GM12878 (cell line): Measurements from ENCODE around the gene HS6ST1. TPM values are rescaled to one million over a fixed set of nuclear protein-coding genes. Genes with fewer than 3 reads are reported as not detected.

Source experiments
- ATAC-seq: fragments of 200-7000 bp; cut with Tn5 transposase; 3 replicates; pipeline ENCODE4 v1.9.1; 2020; ENCODE audit warnings: mild to moderate bottlenecking, moderate library complexity
- BruUV-seq: library from RNA; stranded (reverse); fragments of 400-500 nt; replicated peaks from 2 replicates; lab custom pipeline; 2021; lab: Mats Ljungman, UMichigan
- CTCF ChIA-PET: fragments of 300-600 bp; sonication (Branson Sonifier 250); formaldehyde crosslinking; extraction: SDS; loops from one replicate; lab custom pipeline; 2021; ENCODE audit warnings: inconsistent platforms; lab: Yijun Ruan, JAX
- POLR2A ChIA-PET: fragments of 350-600 bp; formaldehyde crosslinking; extraction: SDS; loops from one replicate; lab custom pipeline; 2021; ENCODE audit warnings: inconsistent platforms; lab: Charles Lee
- RAD21 ChIA-PET: fragments of 300-600 bp; sonication (Branson Sonifier 250); formaldehyde crosslinking; loops from one replicate; lab custom pipeline; 2023; ENCODE audit warnings: antibody characterized with exemption; ENCODE audit not compliant: unreplicated experiment; lab: Charles Lee
- SMC1A ChIA-PET: fragments of 300-600 bp; sonication (Branson Sonifier 250); formaldehyde crosslinking; loops from one replicate; lab custom pipeline; 2023; ENCODE audit not compliant: unreplicated experiment, uncharacterized antibody; lab: Charles Lee
- DNase-seq: peaks from one replicate; pipeline ENCODE4 v3.0.0-alpha.2; 2011; ENCODE audit warnings: low read depth, low spot score
- FAIRE-seq: peaks from 3 replicates; lab custom pipeline; 2011; peaks lifted over from hg19 to GRCh38; lab: Jason Lieb, UNC
- H2AFZ ChIP-seq: 2 replicates; pipeline ENCODE4 v1.6.0; 2011; ENCODE audit warnings: low read depth, low read length, control low read depth; ENCODE audit not compliant: control insufficient read depth
- H3K27ac ChIP-seq: 2 replicates; pipeline ENCODE4 v1.5.1; 2011; ENCODE audit warnings: control low read depth; ENCODE audit not compliant: control insufficient read depth, insufficient read depth
- H3K27me3 ChIP-seq, 2 experiments: replicated peaks in 1 of 2; 2 replicates each; pipeline versions ENCODE4 v1.6.0 to v1.6.1; 2011; ENCODE audit warnings: low read length in 1 of 2; ENCODE audit not compliant: control insufficient read depth in 2 of 2, insufficient read depth in 2 of 2
- H3K36me3 ChIP-seq, 2 experiments: 2 replicates each; pipeline ENCODE4 v1.5.1; 2011; ENCODE audit warnings: low read length in 1 of 2; ENCODE audit not compliant: control insufficient read depth in 2 of 2, insufficient read depth in 2 of 2
- H3K4me1 ChIP-seq: 2 replicates; pipeline ENCODE4 v1.6.1; 2011; ENCODE audit warnings: mild to moderate bottlenecking, low read length, moderate library complexity, mixed read lengths; ENCODE audit not compliant: control insufficient read depth, insufficient read depth
- H3K4me2 ChIP-seq: 2 replicates; pipeline ENCODE4 v1.6.0; 2011; ENCODE audit warnings: control low read depth; ENCODE audit not compliant: control insufficient read depth, insufficient read depth
- H3K4me3 ChIP-seq: fragments of 200-600 bp; sonication (generic); 2 replicates; pipeline ENCODE4 v1.5.1; 2016
- H3K79me2 ChIP-seq: 2 replicates; pipeline ENCODE4 v1.6.0; 2011; ENCODE audit warnings: low read length; ENCODE audit not compliant: control insufficient read depth, insufficient read depth
- H3K9ac ChIP-seq: 2 replicates; pipeline ENCODE4 v1.8.0; 2011; ENCODE audit warnings: low read length, control low read depth, mixed read lengths; ENCODE audit not compliant: control insufficient read depth, insufficient read depth
- H3K9me3 ChIP-seq: replicated peaks from 3 replicates; pipeline ENCODE4 v1.5.1; 2011; ENCODE audit warnings: mild to moderate bottlenecking, low read length; ENCODE audit not compliant: control insufficient read depth, insufficient read depth
- H4K20me1 ChIP-seq: 2 replicates; pipeline ENCODE4 v1.6.0; 2011; ENCODE audit not compliant: control insufficient read depth, insufficient read depth
- BCL11A ChIP-seq: IDR thresholded peaks from 2 replicates; pipeline ENCODE4 v1.6.1; 2011; ENCODE audit warnings: low read depth, low read length
- CHD4 ChIP-seq: fragments of 200-600 bp; sonication (generic); IDR thresholded peaks from 2 replicates; pipeline ENCODE4 v1.6.1; 2016; ENCODE audit warnings: mild to moderate bottlenecking
- DPF2 ChIP-seq: fragments of 450-650 bp; IDR thresholded peaks from 2 replicates; pipeline ENCODE4 v1.6.1; 2017; ENCODE audit warnings: mild to moderate bottlenecking
- ESRRA ChIP-seq: IDR thresholded peaks from 2 replicates; pipeline ENCODE4 v1.6.1; 2012; ENCODE audit warnings: mild to moderate bottlenecking, low read length, improper control_type of control experiment
- FOXK2 ChIP-seq: fragments of 450-650 bp; IDR thresholded peaks from 2 replicates; pipeline ENCODE4 v1.6.1; 2017; ENCODE audit warnings: mild to moderate bottlenecking, moderate library complexity
- GABPA ChIP-seq: IDR thresholded peaks from 2 replicates; pipeline ENCODE4 v1.6.1; 2014; ENCODE audit warnings: antibody characterized with exemption, low read depth, mild to moderate bottlenecking, inconsistent platforms
- HDAC2 ChIP-seq: fragments of 200-600 bp; sonication (generic); IDR thresholded peaks from 2 replicates; pipeline ENCODE4 v1.6.1; 2017
- NFXL1 ChIP-seq: fragments of 450-650 bp; IDR thresholded peaks from 2 replicates; pipeline ENCODE4 v1.6.1; 2017; ENCODE audit warnings: antibody characterized with exemption, mild to moderate bottlenecking, borderline replicate concordance
- RAD51 ChIP-seq: fragments of 450-650 bp; IDR thresholded peaks from 2 replicates; pipeline ENCODE4 v1.6.1; 2016; ENCODE audit warnings: moderate library complexity, mild to moderate bottlenecking, inconsistent platforms
- RBBP5 ChIP-seq: fragments of 200-600 bp; sonication (generic); conservative IDR thresholded peaks from 2 replicates; pipeline ENCODE4 v1.6.1; 2016
- SMAD5 ChIP-seq: IDR thresholded peaks from 2 replicates; pipeline ENCODE4 v1.6.1; 2016; ENCODE audit warnings: antibody characterized with exemption, low read depth
- TCF7 ChIP-seq: IDR thresholded peaks from 2 replicates; pipeline ENCODE4 v1.6.1; 2014; ENCODE audit warnings: antibody characterized with exemption, borderline replicate concordance
- WGBS: methylation state at CpG from one replicate; pipeline ENCODE4 v1.1.6; 2016; ENCODE audit warnings: low lambda C conversion rate; ENCODE audit not compliant: insufficient replicate concordance, insufficient coverage; ENCODE audit errors: missing lambda C conversion rate; 5-methylcytosine and 5-hydroxymethylcytosine counted together
- in situ Hi-C: fragments of 300-500 bp; cut with MboI; formaldehyde crosslinking; loops from 9 replicates; pipeline ENCODE4 v1.14.3; 2018; ENCODE audit warnings: mixed read lengths
- intact Hi-C: fragments of 100-400 bp; cut with micrococcal nuclease; formaldehyde crosslinking; loops from one replicate; pipeline ENCODE4 v1.14.2; 2022; ENCODE audit not compliant: unreplicated experiment
- polyA plus RNA-seq, 11 experiments: library from polyadenylated mRNA; depleted of rRNA in 4 of 11; unstranded in 6 of 11; stranded (reverse) in 5 of 11; fragments of >200 nt; fragmentation: Nextera tagmentation in 4 of 11; fragmentation: Illumina TruSeq in 1 of 11; extraction: Ambion mirVana in 4 of 11; extraction: Trizol in 1 of 11; gene quantifications; 1 replicate in 1 of 11; 2 replicates in 10 of 11; pipeline versions ENCODE4 v1.2.1 to v1.2.3, GENCODE V29; 2011 to 2016; ENCODE audit warnings: inconsistent platforms in 2 of 11, missing spikeins in 2 of 11, low read depth in 1 of 11
- total RNA-seq, 4 experiments: library from RNA; depleted of rRNA in 3 of 4; stranded (reverse); fragments of >200 nt in 3 of 4; fragmentation: Illumina TruSeq in 1 of 4; extraction: Trizol in 1 of 4; gene quantifications; 2 replicates each; pipeline versions ENCODE4 v1.2.1 to v1.2.3, GENCODE V29; 2013 to 2021
- TF ChIP-seq, protein P1 (sequence below): IDR thresholded peaks from 2 replicates; pipeline ENCODE4 v1.6.1; 2011; ENCODE audit warnings: borderline replicate concordance, low read depth, mild to moderate bottlenecking, moderate library complexity, low read length; ENCODE audit not compliant: insufficient read depth, poor library complexity, severe bottlenecking
- TF ChIP-seq, protein P2 (sequence below): IDR thresholded peaks from 2 replicates; pipeline ENCODE4 v1.6.1; 2012; ENCODE audit warnings: low read depth, low read length, improper control_type of control experiment
- TF ChIP-seq, protein P3 (sequence below): fragments of 150-350 bp; IDR thresholded peaks from 2 replicates; pipeline ENCODE4 v1.6.1; 2016; ENCODE audit warnings: low read depth, low read length
- TF ChIP-seq, protein P4 (sequence below): fragments of 450-650 bp; IDR thresholded peaks from 2 replicates; pipeline ENCODE4 v1.6.1; 2016; ENCODE audit warnings: mild to moderate bottlenecking

HS6ST1 gene
- total and polyA plus RNA-seq, 10 of the 15 experiments (the other 5 are each of a cell fraction or from before 2014, with no cell fraction given) = 0.48 to 17.0 (median 4.7) TPM

DNA sequence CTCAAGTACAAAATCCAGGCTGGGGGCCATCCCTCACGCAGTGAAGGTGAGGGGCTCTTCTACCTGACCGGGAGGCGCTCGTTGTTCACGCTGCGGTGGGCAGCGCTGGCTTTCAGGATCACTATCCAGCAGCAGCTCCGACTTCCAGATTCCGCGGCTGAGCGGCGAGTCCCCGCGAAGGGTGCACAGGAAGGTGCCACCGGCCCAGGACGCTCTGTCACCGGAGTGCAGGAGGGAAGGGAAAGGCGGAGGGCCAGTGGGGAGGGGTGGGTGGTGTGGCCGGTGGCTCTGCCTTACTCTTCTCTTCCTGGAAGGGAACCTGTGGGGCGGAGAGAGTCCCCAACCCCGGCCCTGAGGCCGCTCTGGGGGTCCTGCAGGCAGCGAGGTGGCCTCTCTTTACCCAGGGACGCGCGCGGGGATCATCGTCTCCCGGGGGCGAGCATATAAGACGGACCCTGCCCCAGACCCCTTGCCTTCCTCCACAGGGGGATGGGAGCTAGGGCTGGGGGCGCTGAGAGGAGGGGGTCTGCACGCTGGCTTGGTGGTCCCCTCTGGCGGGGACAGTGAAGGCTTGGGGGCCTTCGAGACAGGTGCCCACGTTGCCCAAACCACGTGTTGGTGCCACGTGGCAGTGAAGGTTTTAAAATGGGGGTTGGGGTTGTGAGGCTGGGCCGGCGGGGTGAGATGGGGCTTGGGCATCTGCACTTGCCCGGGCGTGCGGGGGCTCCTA lies 26.9 kb upstream of the HS6ST1 start:
- in situ Hi-C loops = no loop called here
- no peak for DNase-seq
- TF ChIP-seq FOXK2 (no peak), GABPA (no peak), BCL11A (no peak), ESRRA (no peak), CHD4 (no peak), RBBP5 (no peak), NFXL1 (no peak), DPF2 (no peak), TCF7 (no peak), SMAD5 (no peak), HDAC2 (no peak), RAD51 (no peak)
- TF ChIP-seq, protein P1, sequence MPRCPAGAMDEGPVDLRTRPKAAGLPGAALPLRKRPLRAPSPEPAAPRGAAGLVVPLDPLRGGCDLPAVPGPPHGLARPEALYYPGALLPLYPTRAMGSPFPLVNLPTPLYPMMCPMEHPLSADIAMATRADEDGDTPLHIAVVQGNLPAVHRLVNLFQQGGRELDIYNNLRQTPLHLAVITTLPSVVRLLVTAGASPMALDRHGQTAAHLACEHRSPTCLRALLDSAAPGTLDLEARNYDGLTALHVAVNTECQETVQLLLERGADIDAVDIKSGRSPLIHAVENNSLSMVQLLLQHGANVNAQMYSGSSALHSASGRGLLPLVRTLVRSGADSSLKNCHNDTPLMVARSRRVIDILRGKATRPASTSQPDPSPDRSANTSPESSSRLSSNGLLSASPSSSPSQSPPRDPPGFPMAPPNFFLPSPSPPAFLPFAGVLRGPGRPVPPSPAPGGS = no peak
- TF ChIP-seq, protein P2, sequence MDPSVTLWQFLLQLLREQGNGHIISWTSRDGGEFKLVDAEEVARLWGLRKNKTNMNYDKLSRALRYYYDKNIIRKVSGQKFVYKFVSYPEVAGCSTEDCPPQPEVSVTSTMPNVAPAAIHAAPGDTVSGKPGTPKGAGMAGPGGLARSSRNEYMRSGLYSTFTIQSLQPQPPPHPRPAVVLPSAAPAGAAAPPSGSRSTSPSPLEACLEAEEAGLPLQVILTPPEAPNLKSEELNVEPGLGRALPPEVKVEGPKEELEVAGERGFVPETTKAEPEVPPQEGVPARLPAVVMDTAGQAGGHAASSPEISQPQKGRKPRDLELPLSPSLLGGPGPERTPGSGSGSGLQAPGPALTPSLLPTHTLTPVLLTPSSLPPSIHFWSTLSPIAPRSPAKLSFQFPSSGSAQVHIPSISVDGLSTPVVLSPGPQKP = no peak
- TF ChIP-seq, protein P3, sequence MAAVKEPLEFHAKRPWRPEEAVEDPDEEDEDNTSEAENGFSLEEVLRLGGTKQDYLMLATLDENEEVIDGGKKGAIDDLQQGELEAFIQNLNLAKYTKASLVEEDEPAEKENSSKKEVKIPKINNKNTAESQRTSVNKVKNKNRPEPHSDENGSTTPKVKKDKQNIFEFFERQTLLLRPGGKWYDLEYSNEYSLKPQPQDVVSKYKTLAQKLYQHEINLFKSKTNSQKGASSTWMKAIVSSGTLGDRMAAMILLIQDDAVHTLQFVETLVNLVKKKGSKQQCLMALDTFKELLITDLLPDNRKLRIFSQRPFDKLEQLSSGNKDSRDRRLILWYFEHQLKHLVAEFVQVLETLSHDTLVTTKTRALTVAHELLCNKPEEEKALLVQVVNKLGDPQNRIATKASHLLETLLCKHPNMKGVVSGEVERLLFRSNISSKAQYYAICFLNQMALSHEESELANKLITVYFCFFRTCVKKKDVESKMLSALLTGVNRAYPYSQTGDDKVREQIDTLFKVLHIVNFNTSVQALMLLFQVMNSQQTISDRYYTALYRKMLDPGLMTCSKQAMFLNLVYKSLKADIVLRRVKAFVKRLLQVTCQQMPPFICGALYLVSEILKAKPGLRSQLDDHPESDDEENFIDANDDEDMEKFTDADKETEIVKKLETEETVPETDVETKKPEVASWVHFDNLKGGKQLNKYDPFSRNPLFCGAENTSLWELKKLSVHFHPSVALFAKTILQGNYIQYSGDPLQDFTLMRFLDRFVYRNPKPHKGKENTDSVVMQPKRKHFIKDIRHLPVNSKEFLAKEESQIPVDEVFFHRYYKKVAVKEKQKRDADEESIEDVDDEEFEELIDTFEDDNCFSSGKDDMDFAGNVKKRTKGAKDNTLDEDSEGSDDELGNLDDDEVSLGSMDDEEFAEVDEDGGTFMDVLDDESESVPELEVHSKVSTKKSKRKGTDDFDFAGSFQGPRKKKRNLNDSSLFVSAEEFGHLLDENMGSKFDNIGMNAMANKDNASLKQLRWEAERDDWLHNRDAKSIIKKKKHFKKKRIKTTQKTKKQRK = no peak
- TF ChIP-seq, protein P4, sequence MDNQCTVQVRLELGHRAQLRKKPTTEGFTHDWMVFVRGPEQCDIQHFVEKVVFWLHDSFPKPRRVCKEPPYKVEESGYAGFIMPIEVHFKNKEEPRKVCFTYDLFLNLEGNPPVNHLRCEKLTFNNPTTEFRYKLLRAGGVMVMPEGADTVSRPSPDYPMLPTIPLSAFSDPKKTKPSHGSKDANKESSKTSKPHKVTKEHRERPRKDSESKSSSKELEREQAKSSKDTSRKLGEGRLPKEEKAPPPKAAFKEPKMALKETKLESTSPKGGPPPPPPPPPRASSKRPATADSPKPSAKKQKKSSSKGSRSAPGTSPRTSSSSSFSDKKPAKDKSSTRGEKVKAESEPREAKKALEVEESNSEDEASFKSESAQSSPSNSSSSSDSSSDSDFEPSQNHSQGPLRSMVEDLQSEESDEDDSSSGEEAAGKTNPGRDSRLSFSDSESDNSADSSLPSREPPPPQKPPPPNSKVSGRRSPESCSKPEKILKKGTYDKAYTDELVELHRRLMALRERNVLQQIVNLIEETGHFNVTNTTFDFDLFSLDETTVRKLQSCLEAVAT = no peak

More for the DNA sequence above, 26.9 kb upstream of the HS6ST1 start:
- RAD21 ChIA-PET = no interaction called here
- CTCF ChIA-PET = no interaction called here
- Histone ChIP-seq H3K27me3 (no peaks in the 10 kb centered on the region; a peak in 1 of 4 replicates), H2AFZ (no peak overlapping the region), H3K9ac (no peak overlapping the region), H3K79me2 (no peaks in the 10 kb centered on the region), H3K27ac (no peak overlapping the region), H3K36me3 (no peaks in the 10 kb centered on the region), H3K9me3 (no peaks in the 10 kb centered on the region; the same call in 2 of the 3 replicates), H4K20me1 (no peaks in the 10 kb centered on the region), H3K4me2 (no peak overlapping the region), H3K4me1 (no peaks in the 10 kb centered on the region), H3K4me3 (no peak overlapping the region)
- ATAC-seq (no peak), FAIRE-seq (no peak)
- intact Hi-C loops = no loop called here
- POLR2A ChIA-PET = no interaction called here
- WGBS = 68% methylated on average over 37 of the region's 43 CpGs
- SMC1A ChIA-PET = no interaction called here
- BruUV-seq = no TSS peak
